Natural killer cell (primary cell): ENCODE measurements around the gene ITIH2. TPM values are rescaled to one million over a fixed set of nuclear protein-coding genes. Genes with fewer than 3 reads are reported as not detected.
A peak's percentile ranks its signal among the peaks of the same experiment; 100 is the strongest.
"Not testable (repeated sequence)": the region's sequence is repeated elsewhere in the genome, so short reads cannot be mapped to it uniquely, and the experiment has no call there.

Experiments used
- ATAC-seq, 3 donors: fragments of 150-1000 bp in 2 of 3; fragments of 200-7000 bp in 1 of 3; cut with Tn5 transposase; 1 replicate in 1 of 3; 2 replicates in 2 of 3; pipeline ENCODE4 v1.10.0; 2021; ENCODE audit warnings: mild to moderate bottlenecking in 2 of 3, moderate library complexity in 2 of 3
- DNase-seq, 2 donors: peaks; one replicate each; pipeline versions ENCODE4 v3.0.0 to v3.0.0-alpha.2; 2013 to 2021; ENCODE audit warnings: mixed read lengths in 1 of 2
- H3K27ac ChIP-seq: one replicate; pipeline ENCODE4 v1.5.1; 2013; ENCODE audit warnings: mild to moderate bottlenecking, low read length
- H3K27me3 ChIP-seq: one replicate; pipeline ENCODE4 v1.6.1; 2013; ENCODE audit warnings: low read length; ENCODE audit not compliant: control insufficient read depth, insufficient read depth
- H3K36me3 ChIP-seq: one replicate; pipeline ENCODE4 v1.6.1; 2013; ENCODE audit warnings: low read length; ENCODE audit not compliant: control insufficient read depth, insufficient read depth
- H3K4me1 ChIP-seq: one replicate; pipeline ENCODE4 v1.6.1; 2013; ENCODE audit warnings: low read length; ENCODE audit not compliant: control insufficient read depth, insufficient read depth
- H3K4me3 ChIP-seq: one replicate; pipeline ENCODE4 v1.5.1; 2013; ENCODE audit warnings: low read length
- H3K9me3 ChIP-seq: one replicate; pipeline ENCODE4 v1.6.1; 2013; ENCODE audit warnings: low read length; ENCODE audit not compliant: control insufficient read depth, insufficient read depth
- H3K27ac Mint-ChIP-seq, 2 donors: one replicate each; pipeline ENCODE4 v1.8.0; 2022; ENCODE audit warnings: mild to moderate bottlenecking in 2 of 2, mixed read lengths in 2 of 2, moderate library complexity in 1 of 2
- H3K27me3 Mint-ChIP-seq, 2 donors: one replicate each; pipeline ENCODE4 v1.8.0; 2022; ENCODE audit warnings: low read depth in 2 of 2, mixed read lengths in 2 of 2
- H3K36me3 Mint-ChIP-seq: one replicate; pipeline ENCODE4 v1.8.0; 2022; ENCODE audit warnings: mixed read lengths
- H3K4me1 Mint-ChIP-seq, 2 donors: one replicate each; pipeline ENCODE4 v1.8.0; 2022; ENCODE audit warnings: mixed read lengths in 2 of 2
- H3K4me3 Mint-ChIP-seq: one replicate; pipeline ENCODE4 v1.8.0; 2022; ENCODE audit warnings: mild to moderate bottlenecking, moderate library complexity, mixed read lengths
- H3K9me3 Mint-ChIP-seq, 2 donors: one replicate each; pipeline ENCODE4 v1.8.0; 2022; ENCODE audit warnings: mixed read lengths in 2 of 2
- CTCF ChIP-seq: fragments of 200-600 bp; IDR thresholded peaks from one replicate; pipeline ENCODE4 v1.8.0; 2022; ENCODE audit warnings: antibody characterized with exemption
- WGBS: methylation state at CpG from one replicate; pipeline ENCODE4 v1.1.7; 2013; ENCODE audit warnings: missing lambda C conversion rate; ENCODE audit not compliant: insufficient coverage; 5-methylcytosine and 5-hydroxymethylcytosine counted together
- intact Hi-C: fragments of 100-400 bp; cut with micrococcal nuclease; formaldehyde crosslinking; loops from one replicate; pipeline ENCODE4 v1.14.2; 2022
- total RNA-seq, 4 donors: library from RNA; stranded (reverse); fragments of 120-200 nt in 1 of 4; gene quantifications; one replicate each; pipeline versions ENCODE4 v1.2.3 to v1.2.4, GENCODE V29; 2013 to 2022

Gene ITIH2
- total RNA-seq, 3 donors from 2014 or later (not counting 1 experiment from before 2014, with no cell fraction given): not detected

GRCh38 chr10:7687228-7687907 is 15.7 kb upstream of the ITIH2 start:
- Histone ChIP-seq H3K27me3 (no peaks in the 10 kb centered on the region), H3K9me3 (peaks cover 9% of the 10 kb centered on the region), H3K4me3 (no peak overlapping the region), H3K27ac (no peak overlapping the region), H3K4me1 (no peaks in the 10 kb centered on the region), H3K36me3 (no peaks in the 10 kb centered on the region)
- H3K4me1 Mint-ChIP-seq: peaks cover 5% of the 10 kb centered on the region in 2 donors
- H3K9me3 Mint-ChIP-seq: no peaks in the 10 kb centered on the region
- WGBS: 22% methylated on average over 19 of the region's 20 CpGs
- H3K4me3 Mint-ChIP-seq: no peak overlapping the region
- DNase-seq: peak; percentile 44 to 89
- ATAC-seq: peak; percentile 81 to 98 (median 90)
- intact Hi-C loops: loop anchor here (1.0 to 2.0 kb wide), 2 partner anchors 162 to 263 kb away; no protein-coding TSS in a partner anchor
- TF ChIP-seq CTCF: peak; percentile 70
- H3K27me3 Mint-ChIP-seq: peaks cover 40 to 45% of the 10 kb centered on the region in 2 donors
- no peaks in the 10 kb centered on the region for H3K36me3 Mint-ChIP-seq
- no peak overlapping the region for H3K27ac Mint-ChIP-seq

GRCh38 chr10:7689591-7689990 is 13.5 kb upstream of the ITIH2 start:
- H3K4me3 ChIP-seq: no peak overlapping the region
- Mint-ChIP-seq H3K27ac (no peak overlapping the region), H3K4me1 (peaks cover 5% of the 10 kb centered on the region in 2 donors), H3K9me3 (peaks cover 0 to 4% of the 10 kb centered on the region in 2 donors), H3K36me3 (no peaks in the 10 kb centered on the region), H3K4me3 (no peak overlapping the region), H3K27me3 (peaks cover 31 to 33% of the 10 kb centered on the region in 2 donors)
- peaks cover 14% of the 10 kb centered on the region for H3K9me3 ChIP-seq
- H3K27me3 ChIP-seq: no peaks in the 10 kb centered on the region
- H3K4me1 ChIP-seq: no peaks in the 10 kb centered on the region
- ATAC-seq (no peak), DNase-seq (no peak)
- no peaks in the 10 kb centered on the region for H3K36me3 ChIP-seq
- no peak overlapping the region for H3K27ac ChIP-seq
- TF ChIP-seq CTCF: no peak
- intact Hi-C loops: no loop called here

DNA sequence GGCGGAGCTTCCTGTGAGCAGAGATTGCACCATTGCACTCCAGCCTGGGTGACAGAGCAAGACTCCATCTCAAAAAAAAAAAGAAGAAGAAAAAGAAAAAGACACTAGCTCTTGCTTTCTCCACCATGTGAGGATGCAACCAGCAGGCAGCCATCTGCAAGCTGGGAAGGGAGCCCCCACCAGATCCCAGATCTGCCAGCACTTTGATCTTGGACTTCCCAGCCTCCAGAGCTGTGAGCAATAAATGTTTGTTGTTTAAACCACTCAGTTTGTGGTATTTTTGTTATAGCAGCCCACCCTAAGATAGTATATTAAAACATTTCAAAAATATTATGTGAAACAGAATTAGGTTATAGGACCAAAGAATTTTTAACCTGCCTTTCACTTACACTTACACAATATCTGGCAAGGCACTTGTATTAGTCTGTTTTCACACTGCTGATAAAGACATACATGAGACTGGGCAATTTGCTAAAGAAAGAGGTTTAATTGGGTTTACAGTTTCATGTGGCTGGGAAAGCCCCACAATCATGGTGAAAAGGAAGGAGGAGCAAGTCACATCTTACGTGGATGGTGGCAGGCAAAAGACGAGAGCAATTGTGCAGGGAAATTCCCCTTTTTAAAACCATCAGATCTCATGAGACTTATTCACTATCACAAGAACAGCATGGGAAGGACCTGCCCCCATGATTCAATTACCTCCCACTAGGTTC is 12.1 kb upstream of the ITIH2 start:
- ATAC-seq: peak in 2 of 3 donors; percentile 31 to 36
- DNase-seq: peak in 1 of 2 donors; percentile 39
- H3K4me3 Mint-ChIP-seq, H3K9me3 Mint-ChIP-seq, H3K36me3 ChIP-seq, H3K4me1 Mint-ChIP-seq, H3K4me3 ChIP-seq, H3K27ac Mint-ChIP-seq, H3K4me1 ChIP-seq, H3K27me3 ChIP-seq, intact Hi-C loops, H3K27ac ChIP-seq, H3K36me3 Mint-ChIP-seq: not testable (repeated sequence)
- peaks cover 14% of the 10 kb centered on the region for H3K9me3 ChIP-seq
- peaks cover 24 to 27% of the 10 kb centered on the region in 2 donors for H3K27me3 Mint-ChIP-seq
- 70% methylated on average over 2 of the region's 3 CpGs for WGBS

DNA sequence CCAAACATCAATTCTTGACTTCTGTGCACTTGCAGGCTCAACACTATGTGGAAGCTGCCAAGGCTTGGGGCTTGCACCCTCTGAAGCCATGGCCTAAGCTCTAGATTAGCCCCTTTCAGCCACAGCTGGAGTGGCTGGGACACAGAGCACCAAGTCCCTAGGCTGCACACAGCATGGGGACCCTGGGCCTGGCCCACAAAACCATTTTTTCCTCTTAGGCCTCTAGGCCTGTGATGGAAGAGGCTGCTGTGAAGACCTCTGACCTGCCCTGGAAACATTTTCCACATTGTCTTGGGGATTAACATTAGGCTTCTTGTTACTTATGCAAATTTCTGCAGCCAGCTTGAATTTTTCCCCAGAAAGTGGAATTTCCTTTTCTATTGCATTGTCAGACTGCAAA is 10.7 kb upstream of the ITIH2 start:
- DNase-seq, H3K4me1 Mint-ChIP-seq, H3K27ac Mint-ChIP-seq, H3K4me3 Mint-ChIP-seq, H3K4me3 ChIP-seq, intact Hi-C loops, ATAC-seq, H3K36me3 Mint-ChIP-seq, H3K27ac ChIP-seq, H3K36me3 ChIP-seq, H3K4me1 ChIP-seq, H3K27me3 ChIP-seq, H3K9me3 Mint-ChIP-seq: not testable (repeated sequence)
- peaks cover 18 to 20% of the 10 kb centered on the region in 2 donors for H3K27me3 Mint-ChIP-seq
- peaks cover 14% of the 10 kb centered on the region for H3K9me3 ChIP-seq

GRCh38 chr10:7693194-7693593 is 9.9 kb upstream of the ITIH2 start:
- H3K4me3 ChIP-seq, H3K4me3 Mint-ChIP-seq, H3K36me3 ChIP-seq, DNase-seq, H3K27me3 ChIP-seq, H3K4me1 ChIP-seq, intact Hi-C loops, H3K9me3 Mint-ChIP-seq, ATAC-seq, H3K27ac Mint-ChIP-seq, H3K4me1 Mint-ChIP-seq, H3K36me3 Mint-ChIP-seq, H3K27ac ChIP-seq: not testable (repeated sequence)
- peaks cover 10 to 14% of the 10 kb centered on the region in 2 donors for H3K27me3 Mint-ChIP-seq
- peaks cover 14% of the 10 kb centered on the region for H3K9me3 ChIP-seq
